ENCODE measurements around the gene YBX1. TPM values are rescaled to one million over a fixed set of nuclear protein-coding genes. Genes with fewer than 3 reads are reported as not detected.

Gene YBX1
- total and polyA plus RNA-seq, 2 experiments from 2014 or later = 177 to 418 TPM

DNA sequence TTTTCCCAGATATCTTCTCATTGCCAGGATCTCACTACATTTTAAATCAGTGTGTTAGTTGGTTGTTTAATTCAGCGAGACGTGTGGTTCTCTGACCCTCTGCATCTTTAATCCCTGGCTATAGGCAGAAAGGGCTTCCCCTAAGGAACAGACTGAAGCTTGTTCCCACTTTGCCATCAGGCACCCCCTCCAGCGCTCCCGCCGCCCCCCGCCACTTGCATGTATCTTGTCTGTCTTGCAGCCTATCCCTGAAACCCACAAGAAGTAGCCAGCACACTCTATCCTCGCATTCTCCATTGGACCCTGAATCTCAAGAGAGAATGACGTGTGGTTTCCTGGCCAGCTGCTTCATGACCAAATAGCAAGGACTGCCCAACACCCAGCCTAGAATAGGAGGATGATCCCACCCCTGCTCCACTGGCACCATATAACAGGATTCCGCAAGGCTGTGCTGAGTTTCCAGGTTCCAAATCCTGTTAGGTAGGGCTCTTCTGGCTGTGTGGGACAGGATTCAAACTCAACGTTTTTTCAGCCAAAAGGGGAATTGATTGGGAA, 50.0 kb downstream of the YBX1 start:
- Histone ChIP-seq H3K4me3 (no peak overlapping the region), H3K27ac (no peak overlapping the region), H3K9me2 (replicated peaks; ENCODE audit: insufficient read depth) (no peaks in the 10 kb centered on the region), H3K9me3 (ENCODE audit: low read depth) (no peaks in the 10 kb centered on the region), H2AFZ (no peak overlapping the region), H3K36me3 (replicated peaks; ENCODE audit: insufficient read depth, low read depth) (no peaks in the 10 kb centered on the region), H3K27me3 (no peaks in the 10 kb centered on the region), H3K4me2 (no peak overlapping the region), H3K79me2 (no peaks in the 10 kb centered on the region), H3K4me1 (ENCODE audit: insufficient read depth) (peaks cover 18% of the 10 kb centered on the region), H4K20me1 (ENCODE audit: insufficient read depth, poor library complexity, severe bottlenecking) (no peaks in the 10 kb centered on the region)
- DNase-seq (ENCODE audit: low spot score) = no peak
- TF ChIP-seq, protein P1, sequence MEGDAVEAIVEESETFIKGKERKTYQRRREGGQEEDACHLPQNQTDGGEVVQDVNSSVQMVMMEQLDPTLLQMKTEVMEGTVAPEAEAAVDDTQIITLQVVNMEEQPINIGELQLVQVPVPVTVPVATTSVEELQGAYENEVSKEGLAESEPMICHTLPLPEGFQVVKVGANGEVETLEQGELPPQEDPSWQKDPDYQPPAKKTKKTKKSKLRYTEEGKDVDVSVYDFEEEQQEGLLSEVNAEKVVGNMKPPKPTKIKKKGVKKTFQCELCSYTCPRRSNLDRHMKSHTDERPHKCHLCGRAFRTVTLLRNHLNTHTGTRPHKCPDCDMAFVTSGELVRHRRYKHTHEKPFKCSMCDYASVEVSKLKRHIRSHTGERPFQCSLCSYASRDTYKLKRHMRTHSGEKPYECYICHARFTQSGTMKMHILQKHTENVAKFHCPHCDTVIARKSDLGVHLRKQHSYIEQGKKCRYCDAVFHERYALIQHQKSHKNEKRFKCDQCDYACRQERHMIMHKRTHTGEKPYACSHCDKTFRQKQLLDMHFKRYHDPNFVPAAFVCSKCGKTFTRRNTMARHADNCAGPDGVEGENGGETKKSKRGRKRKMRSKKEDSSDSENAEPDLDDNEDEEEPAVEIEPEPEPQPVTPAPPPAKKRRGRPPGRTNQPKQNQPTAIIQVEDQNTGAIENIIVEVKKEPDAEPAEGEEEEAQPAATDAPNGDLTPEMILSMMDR (IDR thresholded peaks at IDR 0.05; ENCODE audit: poor library complexity) = no peak
- TF ChIP-seq EZH2 (IDR thresholded peaks at IDR 0.05; ENCODE audit: borderline replicate concordance) = no peak
- no peak for TF ChIP-seq EZH2phosphoT487 (IDR thresholded peaks at IDR 0.05; ENCODE audit: low read depth, severe bottlenecking, unreplicated experiment)
- 93% methylated on average over 10 of the region's 10 CpGs for WGBS (ENCODE audit: low lambda C conversion rate, missing lambda C conversion rate)

DNA sequence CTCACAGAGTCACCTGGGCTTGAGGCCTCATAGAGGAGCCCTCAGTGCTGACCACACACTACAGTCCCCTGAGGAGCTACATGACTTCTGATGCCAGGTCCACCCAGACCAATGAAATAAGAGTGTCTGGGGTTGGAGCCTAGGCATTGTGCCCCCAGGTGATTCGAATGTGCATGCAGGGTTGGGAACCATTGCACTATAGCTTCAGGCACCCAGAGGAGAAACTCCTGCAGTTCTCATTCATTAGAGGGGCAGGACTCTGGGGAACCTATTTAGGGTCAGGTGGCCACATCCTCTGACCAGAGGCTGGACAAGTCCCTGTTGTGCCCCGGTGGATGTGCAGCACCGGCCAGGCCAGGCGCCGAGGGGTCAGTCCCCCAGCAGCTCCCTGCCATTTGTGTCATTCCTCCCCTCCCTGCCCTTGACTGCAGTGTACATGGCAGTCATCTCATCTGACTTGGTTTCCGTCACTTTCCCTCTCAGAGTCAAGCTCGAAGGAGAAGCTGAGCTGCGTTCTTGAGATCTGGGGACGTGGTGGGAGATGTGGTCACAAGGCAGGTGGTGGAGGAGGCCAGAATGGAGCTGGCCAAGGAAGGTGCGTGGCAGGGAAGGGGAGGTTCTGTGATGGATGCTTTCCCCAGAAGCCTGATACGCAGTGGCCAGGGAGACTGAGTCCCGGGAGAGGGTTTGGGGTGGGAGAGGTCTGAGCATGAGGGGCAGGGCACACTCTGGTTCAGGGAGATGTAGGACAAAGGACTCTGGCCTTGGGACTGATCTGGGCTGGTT, 51.4 kb downstream of the YBX1 start:
- Histone ChIP-seq H3K36me3 (replicated peaks; ENCODE audit: insufficient read depth, low read depth) (no peaks in the 10 kb centered on the region), H3K4me1 (ENCODE audit: insufficient read depth) (peaks cover 18% of the 10 kb centered on the region), H3K27ac (no peak overlapping the region), H3K4me2 (peak overlapping the region; percentile 37), H2AFZ (no peak overlapping the region), H3K4me3 (no peak overlapping the region), H3K9me2 (replicated peaks; ENCODE audit: insufficient read depth) (no peaks in the 10 kb centered on the region), H3K79me2 (no peaks in the 10 kb centered on the region), H3K27me3 (no peaks in the 10 kb centered on the region), H4K20me1 (ENCODE audit: insufficient read depth, poor library complexity, severe bottlenecking) (no peaks in the 10 kb centered on the region), H3K9me3 (ENCODE audit: low read depth) (no peaks in the 10 kb centered on the region)
- 90% methylated on average over 12 of the region's 12 CpGs for WGBS (ENCODE audit: low lambda C conversion rate, missing lambda C conversion rate)
- TF ChIP-seq EZH2 (IDR thresholded peaks at IDR 0.05; ENCODE audit: borderline replicate concordance) (no peak), EZH2phosphoT487 (IDR thresholded peaks at IDR 0.05; ENCODE audit: low read depth, severe bottlenecking, unreplicated experiment) (no peak)
- TF ChIP-seq, protein P1 (IDR thresholded peaks at IDR 0.05; ENCODE audit: poor library complexity) = no peak
- DNase-seq (ENCODE audit: low spot score) = no peak

DNA sequence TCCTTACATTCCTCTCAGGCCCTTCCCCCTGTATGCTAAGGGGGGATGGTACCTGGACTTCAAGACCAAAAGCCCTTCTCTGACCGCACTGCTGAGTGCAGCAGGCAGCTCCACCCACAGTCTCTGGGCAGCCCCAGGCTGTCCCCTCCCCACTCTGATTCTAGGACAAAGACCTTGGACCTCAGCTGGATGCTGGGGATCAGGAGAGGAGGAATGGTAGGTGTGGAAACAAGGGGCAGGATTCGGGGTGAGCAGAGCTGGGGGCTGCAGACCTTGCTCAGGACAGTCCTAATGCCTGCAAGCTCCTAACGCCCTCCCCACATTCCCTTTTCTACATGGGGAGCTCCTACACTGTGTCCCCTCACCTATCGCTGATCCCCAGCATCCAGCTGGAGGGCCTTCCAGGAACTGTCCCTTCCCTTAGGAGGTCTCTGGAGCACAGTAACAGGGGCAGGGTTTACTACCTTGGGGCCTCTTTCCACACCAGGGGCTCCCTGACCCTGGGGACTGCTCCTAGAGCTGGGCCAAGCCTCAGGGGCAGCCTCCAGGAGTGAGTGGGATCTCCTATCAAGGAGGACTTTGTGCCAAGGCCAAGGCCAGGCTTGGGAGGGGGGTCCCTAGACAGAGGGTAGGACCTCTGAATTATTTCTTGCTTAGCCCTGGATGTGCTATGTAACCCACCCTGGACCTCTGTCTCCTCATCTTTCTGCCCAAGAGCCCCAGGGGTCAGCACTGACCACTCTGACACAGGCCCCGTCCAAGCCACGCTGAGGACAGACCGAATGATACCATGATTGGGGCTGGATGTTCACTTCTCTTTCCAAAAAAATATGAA, 52.2 kb downstream of the YBX1 start:
- no peaks in the 10 kb centered on the region for H3K9me2 ChIP-seq (replicated peaks; ENCODE audit: insufficient read depth)
- H3K4me1 ChIP-seq (ENCODE audit: insufficient read depth) = peaks cover 18% of the 10 kb centered on the region
- H4K20me1 ChIP-seq (ENCODE audit: insufficient read depth, poor library complexity, severe bottlenecking) = no peaks in the 10 kb centered on the region
- peak; percentile 46 for DNase-seq (ENCODE audit: low spot score)
- H2AFZ ChIP-seq = no peak overlapping the region
- H3K79me2 ChIP-seq = no peaks in the 10 kb centered on the region
- H3K27me3 ChIP-seq = no peaks in the 10 kb centered on the region
- TF ChIP-seq EZH2 (IDR thresholded peaks at IDR 0.05; ENCODE audit: borderline replicate concordance) = no peak
- no peak for TF ChIP-seq EZH2phosphoT487 (IDR thresholded peaks at IDR 0.05; ENCODE audit: low read depth, severe bottlenecking, unreplicated experiment)
- H3K4me3 ChIP-seq = no peak overlapping the region
- H3K36me3 ChIP-seq (replicated peaks; ENCODE audit: insufficient read depth, low read depth) = no peaks in the 10 kb centered on the region
- peak overlapping the region; percentile 37 for H3K4me2 ChIP-seq
- no peak overlapping the region for H3K27ac ChIP-seq
- 79% methylated on average over 7 of the region's 7 CpGs for WGBS (ENCODE audit: low lambda C conversion rate, missing lambda C conversion rate)
- H3K9me3 ChIP-seq (ENCODE audit: low read depth) = no peaks in the 10 kb centered on the region

Data from hepatocyte (in vitro differentiated cells).